DND-41 (cell line): ENCODE measurements around the gene IFNB1.

Source experiments
- ATAC-seq: fragments of 200-7000 bp; cut with Tn5 transposase; 3 replicates; pipeline ENCODE4 v1.9.1; 2021; ENCODE audit warnings: low read depth; ENCODE audit not compliant: insufficient read depth
- DNase-seq: peaks from one replicate; pipeline ENCODE4 v3.0.0-alpha.2; 2020
- H2AFZ ChIP-seq: 2 replicates; pipeline ENCODE4 v1.6.0; 2012; ENCODE audit warnings: low read depth, low read length
- H3K27ac ChIP-seq: 2 replicates; pipeline ENCODE4 v1.5.1; 2012; ENCODE audit warnings: low read length, inconsistent platforms
- H3K27me3 ChIP-seq: fragments of 200-600 bp; sonication (generic); 2 replicates; pipeline ENCODE4 v1.6.0; 2012; ENCODE audit warnings: low read length, mild to moderate bottlenecking, inconsistent platforms; ENCODE audit not compliant: insufficient read depth, poor library complexity
- H3K36me3 ChIP-seq: 2 replicates; pipeline ENCODE4 v1.5.1; 2012; ENCODE audit warnings: low read length, inconsistent platforms; ENCODE audit not compliant: insufficient read depth
- H3K4me1 ChIP-seq: 2 replicates; pipeline ENCODE4 v1.5.1; 2012; ENCODE audit warnings: mild to moderate bottlenecking, low read length; ENCODE audit not compliant: insufficient read depth
- H3K4me2 ChIP-seq: 2 replicates; pipeline ENCODE4 v1.6.0; 2012; ENCODE audit warnings: mild to moderate bottlenecking, moderate library complexity, low read length, inconsistent platforms; ENCODE audit not compliant: insufficient read depth
- H3K4me3 ChIP-seq, 2 experiments: fragments of 200-600 bp in 1 of 2; shearing (Covaris generic) in 1 of 2; 2 replicates each; pipeline ENCODE4 v1.5.1; 2012 to 2016; ENCODE audit warnings: inconsistent platforms in 2 of 2, low read length in 2 of 2, mild to moderate bottlenecking in 2 of 2, low read depth in 1 of 2, moderate library complexity in 1 of 2
- H3K79me2 ChIP-seq: 2 replicates; pipeline ENCODE4 v1.6.0; 2012; ENCODE audit warnings: low read length, inconsistent platforms; ENCODE audit not compliant: insufficient read depth
- H3K9ac ChIP-seq: 2 replicates; pipeline ENCODE4 v1.6.0; 2012; ENCODE audit warnings: low read depth, mild to moderate bottlenecking, inconsistent platforms, low read length, moderate library complexity
- H3K9me3 ChIP-seq: 2 replicates; pipeline ENCODE4 v1.5.1; 2012; ENCODE audit warnings: low read length, moderate library complexity, mild to moderate bottlenecking, inconsistent platforms; ENCODE audit not compliant: insufficient read depth, severe bottlenecking
- H4K20me1 ChIP-seq: 2 replicates; pipeline ENCODE4 v1.6.0; 2012; ENCODE audit warnings: low read length; ENCODE audit not compliant: insufficient read depth
- EZH2 ChIP-seq: IDR thresholded peaks from 3 replicates; pipeline ENCODE4 v1.6.1; 2012; ENCODE audit warnings: borderline replicate concordance, low read depth, mild to moderate bottlenecking, moderate library complexity, low read length, inconsistent platforms; ENCODE audit not compliant: severe bottlenecking
- TF ChIP-seq, protein P1 (sequence below): IDR thresholded peaks from 2 replicates; pipeline ENCODE4 v1.5.1; 2012; ENCODE audit warnings: borderline replicate concordance, low read length, moderate library complexity, mild to moderate bottlenecking; ENCODE audit not compliant: poor library complexity, severe bottlenecking; ENCODE audit errors: extremely low read depth

The IFNB1 gene

DNA sequence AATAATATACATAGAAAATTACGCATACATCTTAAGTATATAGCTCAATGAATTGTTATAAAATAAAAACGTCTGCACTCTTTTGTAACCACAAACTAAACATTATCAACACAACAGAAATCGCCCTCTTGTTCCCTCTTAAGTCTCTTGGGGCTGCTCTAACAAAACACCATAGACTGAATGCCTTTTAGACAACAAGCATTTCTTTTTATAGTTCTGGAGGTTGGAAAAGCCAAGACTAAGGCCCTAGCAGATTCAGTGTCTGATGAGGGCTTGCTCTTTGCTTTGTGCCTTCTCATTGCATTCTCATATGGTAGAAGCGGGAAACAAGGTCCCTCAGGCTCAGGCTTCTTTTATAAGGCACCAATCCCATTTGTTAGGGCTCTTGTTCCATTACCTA, 4.9 kb upstream of the IFNB1 start:
- Histone ChIP-seq H3K4me2 (peak overlapping the region; percentile 52), H3K79me2 (no peaks in the 10 kb centered on the region), H3K27ac (peak overlapping the region; percentile 88), H3K4me3 (no peak overlapping the region; a peak in 1 of 4 replicates), H3K36me3 (0 out of 2 replicates have a peak, but pooled peaks cover 1% of the 10 kb centered on the region), H3K27me3 (no peaks in the 10 kb centered on the region), H2AFZ (peak overlapping the region; percentile 56), H3K4me1 (peaks cover 63% of the 10 kb centered on the region), H3K9ac (peak overlapping the region; percentile 51), H3K9me3 (peaks cover 14% of the 10 kb centered on the region), H4K20me1 (no peaks in the 10 kb centered on the region)
- TF ChIP-seq, protein P1, sequence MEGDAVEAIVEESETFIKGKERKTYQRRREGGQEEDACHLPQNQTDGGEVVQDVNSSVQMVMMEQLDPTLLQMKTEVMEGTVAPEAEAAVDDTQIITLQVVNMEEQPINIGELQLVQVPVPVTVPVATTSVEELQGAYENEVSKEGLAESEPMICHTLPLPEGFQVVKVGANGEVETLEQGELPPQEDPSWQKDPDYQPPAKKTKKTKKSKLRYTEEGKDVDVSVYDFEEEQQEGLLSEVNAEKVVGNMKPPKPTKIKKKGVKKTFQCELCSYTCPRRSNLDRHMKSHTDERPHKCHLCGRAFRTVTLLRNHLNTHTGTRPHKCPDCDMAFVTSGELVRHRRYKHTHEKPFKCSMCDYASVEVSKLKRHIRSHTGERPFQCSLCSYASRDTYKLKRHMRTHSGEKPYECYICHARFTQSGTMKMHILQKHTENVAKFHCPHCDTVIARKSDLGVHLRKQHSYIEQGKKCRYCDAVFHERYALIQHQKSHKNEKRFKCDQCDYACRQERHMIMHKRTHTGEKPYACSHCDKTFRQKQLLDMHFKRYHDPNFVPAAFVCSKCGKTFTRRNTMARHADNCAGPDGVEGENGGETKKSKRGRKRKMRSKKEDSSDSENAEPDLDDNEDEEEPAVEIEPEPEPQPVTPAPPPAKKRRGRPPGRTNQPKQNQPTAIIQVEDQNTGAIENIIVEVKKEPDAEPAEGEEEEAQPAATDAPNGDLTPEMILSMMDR, result no peak
- TF ChIP-seq EZH2, result no peak
- no peak; the same call in 2 of the 3 replicates for ATAC-seq
- no peak for DNase-seq

DNA sequence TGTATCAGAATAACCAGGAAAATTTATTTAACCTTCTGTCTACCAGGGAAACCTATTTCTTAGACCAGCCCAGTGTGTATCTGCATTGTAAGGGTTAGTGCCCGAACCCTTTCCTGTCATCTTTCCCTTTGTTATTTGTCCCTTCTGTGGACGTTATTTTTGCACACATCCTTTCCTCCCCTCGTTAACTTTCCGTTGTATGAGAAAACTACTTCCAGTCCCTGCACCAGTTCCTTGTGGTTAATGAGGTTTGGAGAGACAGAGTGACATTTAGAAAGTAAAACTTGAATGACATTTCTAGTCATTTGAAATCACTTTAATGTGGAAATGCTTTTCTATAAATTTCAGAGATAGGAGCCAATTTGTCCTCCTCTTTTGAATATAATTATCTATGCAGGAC, 4.3 kb upstream of the IFNB1 start:
- ATAC-seq (peak; percentile 90), DNase-seq (peak; percentile 63)
- H3K4me2 ChIP-seq, result peak overlapping the region; percentile 52
- H3K4me3 ChIP-seq, result peak overlapping the region in 1 of 2 experiments; percentile 18; a peak in 2 of 4 replicates
- H2AFZ ChIP-seq, result peak overlapping the region; percentile 56; the same call in 1 of the 2 replicates
- H4K20me1 ChIP-seq, result no peaks in the 10 kb centered on the region
- H3K36me3 ChIP-seq, result no peaks in the 10 kb centered on the region
- peaks cover 63% of the 10 kb centered on the region for H3K4me1 ChIP-seq
- H3K27me3 ChIP-seq, result no peaks in the 10 kb centered on the region
- TF ChIP-seq, protein P1, result no peak
- no peak for TF ChIP-seq EZH2
- peak overlapping the region; percentile 51 for H3K9ac ChIP-seq
- H3K27ac ChIP-seq, result peak overlapping the region; percentile 88
- H3K79me2 ChIP-seq, result no peaks in the 10 kb centered on the region
- peaks cover 8% of the 10 kb centered on the region for H3K9me3 ChIP-seq

DNA sequence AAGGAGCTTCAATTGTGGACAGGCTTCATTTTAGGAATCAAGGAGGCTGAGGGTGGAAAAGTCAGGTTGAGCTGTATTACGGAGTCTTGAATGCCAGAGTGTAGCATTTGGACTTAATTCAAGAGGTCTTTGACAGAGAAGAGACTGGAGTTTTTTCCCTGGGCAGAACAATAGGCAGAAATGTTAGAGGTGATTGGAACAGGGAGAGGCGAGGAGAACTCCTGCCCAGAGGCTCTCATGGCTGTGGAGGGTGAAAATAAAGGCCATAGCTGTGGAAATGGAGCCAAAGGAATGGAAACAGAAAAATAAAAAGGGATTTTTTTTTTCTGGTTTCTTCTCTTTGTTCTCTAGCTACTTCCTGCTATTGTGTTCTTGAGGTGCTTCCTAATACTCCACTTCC, 3.7 kb upstream of the IFNB1 start:
- H4K20me1 ChIP-seq, result no peaks in the 10 kb centered on the region
- TF ChIP-seq, protein P1, result no peak
- TF ChIP-seq EZH2, result no peak
- H3K27me3 ChIP-seq, result no peaks in the 10 kb centered on the region
- H3K4me1 ChIP-seq, result peaks cover 63% of the 10 kb centered on the region
- peak overlapping the region; percentile 51 for H3K9ac ChIP-seq
- H3K4me2 ChIP-seq, result peak overlapping the region; percentile 52
- H2AFZ ChIP-seq, result peak overlapping the region; percentile 56
- peaks cover 3% of the 10 kb centered on the region for H3K9me3 ChIP-seq
- ATAC-seq (peak; percentile 50), DNase-seq (peak; percentile 22)
- peak overlapping the region in 1 of 2 experiments; percentile 18; a peak in 1 of 4 replicates for H3K4me3 ChIP-seq
- no peaks in the 10 kb centered on the region for H3K36me3 ChIP-seq
- no peaks in the 10 kb centered on the region for H3K79me2 ChIP-seq
- H3K27ac ChIP-seq, result peak overlapping the region; percentile 88
